Spleen (tissue), 7 donors: ENCODE results near the gene CRYL1.

Experiments
- POLR2A ChIP-seq, 3 donors: fragments of 450-650 bp; IDR thresholded peaks; one replicate each; pipeline ENCODE4 v1.5.1; 2017; ENCODE audit warnings: antibody characterized with exemption in 3 of 3, mild to moderate bottlenecking in 1 of 3
- TF ChIP-seq, protein P1 (sequence below), 11 experiments: fragments of 200-600 bp in 7 of 11; fragments of 450-650 bp in 4 of 11; sonication (generic) in 4 of 11; IDR thresholded peaks in 8 of 11; conservative IDR thresholded peaks in 3 of 11; 1 replicate in 7 of 11; 2 replicates in 4 of 11; pipeline versions ENCODE4 v1.4.0 to v1.8.0; 2016 to 2021; ENCODE audit warnings: antibody characterized with exemption in 11 of 11, inconsistent platforms in 4 of 11, mild to moderate bottlenecking in 1 of 11
- donor health status: DM: no; HTN: no; CAD: no; lungs with moderate emphysema.
- donor health status: DM: no; HTN: no; CAD: no.
- donor health status: DM: no; HTN: no; CAD: no.

- TF ChIP-seq, protein P1, sequence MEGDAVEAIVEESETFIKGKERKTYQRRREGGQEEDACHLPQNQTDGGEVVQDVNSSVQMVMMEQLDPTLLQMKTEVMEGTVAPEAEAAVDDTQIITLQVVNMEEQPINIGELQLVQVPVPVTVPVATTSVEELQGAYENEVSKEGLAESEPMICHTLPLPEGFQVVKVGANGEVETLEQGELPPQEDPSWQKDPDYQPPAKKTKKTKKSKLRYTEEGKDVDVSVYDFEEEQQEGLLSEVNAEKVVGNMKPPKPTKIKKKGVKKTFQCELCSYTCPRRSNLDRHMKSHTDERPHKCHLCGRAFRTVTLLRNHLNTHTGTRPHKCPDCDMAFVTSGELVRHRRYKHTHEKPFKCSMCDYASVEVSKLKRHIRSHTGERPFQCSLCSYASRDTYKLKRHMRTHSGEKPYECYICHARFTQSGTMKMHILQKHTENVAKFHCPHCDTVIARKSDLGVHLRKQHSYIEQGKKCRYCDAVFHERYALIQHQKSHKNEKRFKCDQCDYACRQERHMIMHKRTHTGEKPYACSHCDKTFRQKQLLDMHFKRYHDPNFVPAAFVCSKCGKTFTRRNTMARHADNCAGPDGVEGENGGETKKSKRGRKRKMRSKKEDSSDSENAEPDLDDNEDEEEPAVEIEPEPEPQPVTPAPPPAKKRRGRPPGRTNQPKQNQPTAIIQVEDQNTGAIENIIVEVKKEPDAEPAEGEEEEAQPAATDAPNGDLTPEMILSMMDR (IDR thresholded peaks at IDR 0.05 in 8 of 11, conservative IDR thresholded peaks at IDR 0.05 in 3 of 11) = no peak
- no peak for TF ChIP-seq POLR2A (IDR thresholded peaks at IDR 0.05)
Measured at GRCh38 chr13:20573186-20573585, 47.5 kb upstream of the CRYL1 start.
